ENCODE measurements around the gene LHX2. TPM values are rescaled to one million over a fixed set of nuclear protein-coding genes. Genes with fewer than 3 reads are reported as not detected.
A peak's percentile ranks its signal among the peaks of the same experiment; 100 is the strongest.

LHX2 gene
- total RNA-seq, 2 experiments from 2014 or later, result 0.14 TPM; not detected in 1

DNA sequence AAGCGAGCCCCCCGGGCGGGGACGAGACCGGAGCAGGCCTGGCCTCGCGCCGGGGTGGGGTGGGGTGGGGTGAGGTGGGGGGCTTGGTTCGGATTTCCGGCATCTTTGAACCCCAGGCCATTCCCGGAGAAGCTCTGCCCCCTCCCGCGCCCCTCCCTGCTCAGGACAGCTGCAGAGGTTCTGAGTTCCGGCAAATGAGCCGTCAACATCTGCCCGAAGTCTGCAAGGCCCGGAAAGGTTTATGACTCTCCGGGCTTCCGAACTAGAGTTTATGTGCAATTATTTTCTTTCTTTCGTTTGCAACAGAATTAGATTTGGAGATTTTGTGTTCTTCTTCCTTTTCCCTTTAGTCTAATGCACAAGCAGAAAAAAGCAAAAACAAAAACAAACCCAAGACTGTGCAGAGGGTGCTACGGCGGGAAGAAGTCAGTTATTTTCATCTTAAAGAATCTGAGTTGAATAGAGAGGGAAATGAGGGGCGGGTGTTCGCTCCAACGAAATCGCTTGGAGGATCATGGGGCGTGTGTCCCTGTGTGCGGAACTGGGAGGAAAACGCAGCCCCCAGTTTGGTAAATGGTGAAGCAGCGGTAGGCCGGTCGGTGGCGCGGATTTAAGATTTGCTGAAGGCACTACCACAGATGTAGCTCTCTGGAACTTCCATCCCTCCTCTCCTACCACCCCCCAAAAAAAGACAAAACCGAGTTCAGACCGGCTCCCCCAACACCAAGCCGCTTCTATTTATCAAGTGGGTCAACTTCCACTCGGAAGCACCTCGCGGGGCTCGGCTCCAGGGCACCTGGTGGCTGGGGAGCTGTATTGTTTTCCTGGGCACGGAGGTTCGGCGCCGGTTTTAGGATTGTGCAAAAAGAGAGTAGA is 4.8 kb downstream of the LHX2 start:
- H3K4me1 ChIP-seq (ENCODE audit: insufficient read depth, low read length), result peaks cover 55% of the 10 kb centered on the region
- peaks cover 71% of the 10 kb centered on the region for H3K27me3 Mint-ChIP-seq
- POLR2A ChIA-PET, result no interaction called here
- H3K4me3 ChIP-seq (ENCODE audit: low read length), result no peak overlapping the region
- H3K27ac ChIP-seq (ENCODE audit: low read depth in 1 of 2, low read length in 2 of 2), result no peak overlapping the region
- no peaks in the 10 kb centered on the region for H3K36me3 Mint-ChIP-seq (ENCODE audit: low read depth)
- intact Hi-C loops (cut with DNase I, micrococcal nuclease), result no loop called here
- TF ChIP-seq, protein P1, sequence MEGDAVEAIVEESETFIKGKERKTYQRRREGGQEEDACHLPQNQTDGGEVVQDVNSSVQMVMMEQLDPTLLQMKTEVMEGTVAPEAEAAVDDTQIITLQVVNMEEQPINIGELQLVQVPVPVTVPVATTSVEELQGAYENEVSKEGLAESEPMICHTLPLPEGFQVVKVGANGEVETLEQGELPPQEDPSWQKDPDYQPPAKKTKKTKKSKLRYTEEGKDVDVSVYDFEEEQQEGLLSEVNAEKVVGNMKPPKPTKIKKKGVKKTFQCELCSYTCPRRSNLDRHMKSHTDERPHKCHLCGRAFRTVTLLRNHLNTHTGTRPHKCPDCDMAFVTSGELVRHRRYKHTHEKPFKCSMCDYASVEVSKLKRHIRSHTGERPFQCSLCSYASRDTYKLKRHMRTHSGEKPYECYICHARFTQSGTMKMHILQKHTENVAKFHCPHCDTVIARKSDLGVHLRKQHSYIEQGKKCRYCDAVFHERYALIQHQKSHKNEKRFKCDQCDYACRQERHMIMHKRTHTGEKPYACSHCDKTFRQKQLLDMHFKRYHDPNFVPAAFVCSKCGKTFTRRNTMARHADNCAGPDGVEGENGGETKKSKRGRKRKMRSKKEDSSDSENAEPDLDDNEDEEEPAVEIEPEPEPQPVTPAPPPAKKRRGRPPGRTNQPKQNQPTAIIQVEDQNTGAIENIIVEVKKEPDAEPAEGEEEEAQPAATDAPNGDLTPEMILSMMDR (IDR thresholded peaks at IDR 0.05), result no peak
- ATAC-seq (ENCODE audit: poor library complexity), result no peak
- H3K27ac Mint-ChIP-seq, result no peak overlapping the region
- peak overlapping the region; percentile 35 for H3K4me3 Mint-ChIP-seq
- peaks cover 73 to 95% of the 10 kb centered on the region in 2 experiments for H3K27me3 ChIP-seq (ENCODE audit: control insufficient read depth in 1 of 2, insufficient read depth in 2 of 2, low read length in 2 of 2)
- CTCF ChIA-PET, result no interaction called here
- H3K36me3 ChIP-seq (ENCODE audit: insufficient read depth, low read length), result no peaks in the 10 kb centered on the region
- H3K9me3 ChIP-seq (ENCODE audit: control insufficient read depth in 1 of 2, insufficient read depth in 1 of 2, low read length in 2 of 2), result peaks cover 0 to 48% of the 10 kb centered on the region in 2 experiments
- H3K4me1 Mint-ChIP-seq (ENCODE audit: low read depth), result peaks cover 43% of the 10 kb centered on the region
- H3K9me3 Mint-ChIP-seq, result no peaks in the 10 kb centered on the region
- no peak for DNase-seq

DNA sequence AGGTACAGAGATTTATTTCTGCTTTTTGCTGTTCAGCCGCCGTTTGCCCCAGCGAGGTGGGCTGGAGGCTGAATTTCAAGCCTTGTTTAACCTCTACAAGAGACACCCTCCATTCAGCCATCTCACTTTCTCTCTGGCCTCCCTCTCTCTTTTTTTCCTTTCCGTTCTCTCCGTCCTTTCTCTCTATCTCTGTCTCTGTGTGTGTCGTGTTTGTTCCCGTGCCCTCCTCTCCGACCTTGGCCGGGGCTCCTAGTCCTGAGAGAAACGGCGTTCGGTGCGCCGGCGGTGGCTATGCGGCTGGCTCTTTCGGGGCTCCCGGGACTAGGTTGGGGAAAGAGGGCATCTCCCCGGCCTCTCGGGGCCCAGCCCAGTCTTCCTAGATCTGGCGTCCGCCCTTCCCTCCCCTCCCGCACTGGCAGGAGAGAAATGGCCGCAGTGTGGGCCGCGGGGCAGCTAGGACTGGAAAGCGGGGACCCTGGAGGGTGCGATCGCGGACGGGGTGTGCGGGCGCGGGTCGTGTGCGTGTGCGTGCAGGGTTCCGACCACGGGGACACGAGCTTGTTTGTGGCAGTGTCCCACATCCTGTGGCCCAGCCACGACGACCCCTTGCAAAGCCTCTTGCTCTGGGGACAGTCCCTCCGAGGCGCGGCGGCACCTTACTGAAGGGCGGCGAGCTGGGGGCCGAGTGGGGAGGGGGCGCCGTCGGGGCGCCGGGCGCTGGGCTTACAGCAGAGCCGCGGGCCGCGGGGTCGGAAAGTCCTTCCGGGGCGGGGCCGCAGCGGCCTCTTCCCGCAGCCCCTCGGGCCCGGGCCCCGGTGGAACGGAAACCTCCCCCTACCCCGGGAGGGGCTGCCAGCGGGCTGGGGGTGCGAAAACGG is 5.7 kb downstream of the LHX2 start:
- Mint-ChIP-seq H3K27me3 (peaks cover 80% of the 10 kb centered on the region), H3K4me3 (peak overlapping the region; percentile 35), H3K27ac (no peak overlapping the region), H3K4me1 (ENCODE audit: low read depth) (peaks cover 49% of the 10 kb centered on the region), H3K9me3 (no peaks in the 10 kb centered on the region), H3K36me3 (ENCODE audit: low read depth) (no peaks in the 10 kb centered on the region)
- Histone ChIP-seq H3K4me1 (ENCODE audit: insufficient read depth, low read length) (peaks cover 50% of the 10 kb centered on the region), H3K27ac (ENCODE audit: low read depth in 1 of 2, low read length in 2 of 2) (no peak overlapping the region), H3K36me3 (ENCODE audit: insufficient read depth, low read length) (no peaks in the 10 kb centered on the region), H3K27me3 (ENCODE audit: control insufficient read depth in 1 of 2, insufficient read depth in 2 of 2, low read length in 2 of 2) (peaks cover 78 to 97% of the 10 kb centered on the region in 2 experiments), H3K9me3 (ENCODE audit: control insufficient read depth in 1 of 2, insufficient read depth in 1 of 2, low read length in 2 of 2) (peaks cover 0 to 48% of the 10 kb centered on the region in 2 experiments), H3K4me3 (ENCODE audit: low read length) (no peak overlapping the region)
- TF ChIP-seq, protein P1 (IDR thresholded peaks at IDR 0.05), result no peak
- intact Hi-C loops (cut with DNase I, micrococcal nuclease), result no loop called here
- CTCF ChIA-PET, result no interaction called here
- ATAC-seq (ENCODE audit: poor library complexity), result no peak
- POLR2A ChIA-PET, result no interaction called here
- DNase-seq, result no peak

DNA sequence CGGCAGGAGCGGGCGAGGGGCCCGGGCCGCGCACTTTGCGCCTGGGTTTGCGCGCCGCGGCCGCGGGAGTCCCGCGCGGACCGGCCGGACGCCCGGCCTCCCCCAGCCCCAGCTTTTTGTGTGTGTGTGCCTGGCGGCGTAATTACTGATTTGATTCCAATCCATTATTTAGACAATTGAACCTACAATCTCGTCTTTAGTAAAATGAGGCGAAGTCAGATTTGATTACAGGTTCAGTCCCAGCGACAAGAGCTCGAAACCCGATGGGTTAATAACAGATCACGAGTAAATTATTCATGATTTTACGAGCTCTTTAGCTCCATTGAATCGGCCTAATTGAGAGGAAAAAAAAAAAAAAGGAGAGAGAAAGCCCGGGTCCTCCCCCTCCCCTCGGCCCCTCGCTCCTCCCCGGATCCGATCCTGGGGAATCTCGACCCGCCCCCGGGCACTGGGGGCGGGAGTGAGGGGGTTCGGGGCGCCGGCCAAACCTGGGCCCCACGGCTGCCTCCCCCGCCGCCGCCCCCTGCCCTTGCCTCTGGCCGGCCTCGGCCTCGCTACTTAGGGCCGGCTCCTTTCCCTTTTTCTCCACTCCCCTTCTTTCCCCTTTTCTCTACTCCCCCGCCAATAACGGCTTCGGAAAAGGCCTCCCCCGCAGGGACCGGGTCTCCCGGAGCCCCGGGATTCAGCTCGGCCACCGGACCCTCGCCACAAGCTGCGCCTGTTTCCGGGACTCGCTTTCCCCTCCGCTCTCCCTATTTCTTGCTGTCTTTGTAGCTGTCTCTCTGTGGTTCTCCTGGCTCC is 6.6 kb downstream of the LHX2 start:
- POLR2A ChIA-PET, result no interaction called here
- H3K4me1 Mint-ChIP-seq (ENCODE audit: low read depth), result peaks cover 50% of the 10 kb centered on the region
- no peaks in the 10 kb centered on the region for H3K36me3 Mint-ChIP-seq (ENCODE audit: low read depth)
- Histone ChIP-seq H3K27me3 (ENCODE audit: control insufficient read depth in 1 of 2, insufficient read depth in 2 of 2, low read length in 2 of 2) (peaks cover 81 to 97% of the 10 kb centered on the region in 2 experiments), H3K27ac (ENCODE audit: low read depth in 1 of 2, low read length in 2 of 2) (no peak overlapping the region), H3K36me3 (ENCODE audit: insufficient read depth, low read length) (no peaks in the 10 kb centered on the region), H3K9me3 (ENCODE audit: control insufficient read depth in 1 of 2, insufficient read depth in 1 of 2, low read length in 2 of 2) (peaks cover 0 to 44% of the 10 kb centered on the region in 2 experiments), H3K4me1 (ENCODE audit: insufficient read depth, low read length) (peaks cover 47% of the 10 kb centered on the region), H3K4me3 (ENCODE audit: low read length) (no peak overlapping the region)
- peaks cover 86% of the 10 kb centered on the region for H3K27me3 Mint-ChIP-seq
- H3K27ac Mint-ChIP-seq, result no peak overlapping the region
- no peaks in the 10 kb centered on the region for H3K9me3 Mint-ChIP-seq
- TF ChIP-seq, protein P1 (IDR thresholded peaks at IDR 0.05), result no peak
- ATAC-seq (ENCODE audit: poor library complexity) (no peak), DNase-seq (no peak)
- peak overlapping the region; percentile 69 for H3K4me3 Mint-ChIP-seq
- intact Hi-C loops (cut with DNase I, micrococcal nuclease), result no loop called here
- CTCF ChIA-PET, result no interaction called here

Measured in CD4-positive, alpha-beta T cell (primary cell).